K562 (cell line): ENCODE measurements around the gene LIPF. TPM values are rescaled to one million over a fixed set of nuclear protein-coding genes. Genes with fewer than 3 reads are reported as not detected.

Experiments
- ATAC-seq: fragments of 200-7000 bp; cut with Tn5 transposase; 3 replicates; pipeline ENCODE4 v1.9.1; 2020; ENCODE audit warnings: moderate library complexity
- BruUV-seq: library from RNA; stranded (reverse); fragments of 400-500 nt; replicated peaks from 2 replicates; lab custom pipeline; 2021; lab: Mats Ljungman, UMichigan
- CTCF ChIA-PET: fragments of 300-600 bp; formaldehyde crosslinking; extraction: SDS; loops from one replicate; lab custom pipeline; 2021; ENCODE audit warnings: low intra/inter-chr PET ratio; lab: Yijun Ruan, JAX
- POLR2A ChIA-PET: fragments of 300-600, 350-650 bp; sonication (Branson Sonifier 250); formaldehyde crosslinking; extraction: SDS; loops from one replicate; lab custom pipeline; 2021; ENCODE audit warnings: antibody characterized with exemption, inconsistent platforms; lab: Yijun Ruan, JAX
- DNase-seq, 4 experiments: peaks; one replicate each; pipeline versions ENCODE4 v3.0.0 to v3.0.0-alpha.2; 2011 to 2018; ENCODE audit warnings: low spot score in 3 of 4, mixed read lengths in 3 of 4; ENCODE audit errors: extremely low read depth in 1 of 4
- FAIRE-seq: peaks from 2 replicates; lab custom pipeline; 2011; peaks lifted over from hg19 to GRCh38; lab: Jason Lieb, UNC
- H2AFZ ChIP-seq: 2 replicates; pipeline ENCODE4 v1.6.0; 2011; ENCODE audit warnings: low read depth, low read length, control low read depth, inconsistent platforms
- H3K27ac ChIP-seq: fragments of 200-600 bp; 3 replicates; pipeline ENCODE4 v1.8.0; 2011; ENCODE audit warnings: low read depth, mild to moderate bottlenecking, control low read depth, inconsistent platforms, low read length, moderate library complexity, mixed read lengths; ENCODE audit errors: extremely low read depth
- H3K27me3 ChIP-seq, 2 experiments: fragments of 300-600 bp in 1 of 2; 2 replicates in 1 of 2; 3 replicates in 1 of 2; pipeline versions ENCODE4 v1.6.0 to v1.8.0; 2011; ENCODE audit warnings: inconsistent platforms in 2 of 2, low read length in 2 of 2, mild to moderate bottlenecking in 1 of 2, mixed read lengths in 1 of 2, moderate library complexity in 1 of 2; ENCODE audit not compliant: control insufficient read depth in 2 of 2, insufficient read depth in 2 of 2
- H3K36me3 ChIP-seq: fragments of 300-600 bp; 3 replicates; pipeline ENCODE4 v1.8.0; 2011; ENCODE audit warnings: mild to moderate bottlenecking, low read length, inconsistent platforms; ENCODE audit not compliant: control insufficient read depth, insufficient read depth
- H3K4me1 ChIP-seq, 2 experiments: fragments of 200-600 bp in 1 of 2; replicated peaks in 1 of 2; 2 replicates in 1 of 2; 3 replicates in 1 of 2; pipeline versions ENCODE4 v1.5.1 to v1.8.0; 2011; ENCODE audit warnings: inconsistent platforms in 2 of 2, low read length in 2 of 2, mild to moderate bottlenecking in 1 of 2, mixed read lengths in 1 of 2, moderate library complexity in 1 of 2; ENCODE audit not compliant: control insufficient read depth in 2 of 2, insufficient read depth in 2 of 2
- H3K4me2 ChIP-seq: 2 replicates; pipeline ENCODE4 v1.6.1; 2011; ENCODE audit warnings: low read length, control low read depth, inconsistent platforms, mixed read lengths; ENCODE audit not compliant: insufficient read depth
- H3K4me3 ChIP-seq: fragments of 200-600 bp; sonication (generic), shearing (Covaris generic); 2 replicates; pipeline ENCODE4 v1.5.1; 2016; ENCODE audit warnings: control low read depth, inconsistent platforms
- H3K79me2 ChIP-seq: fragments of 200-600 bp; 3 replicates; pipeline ENCODE4 v1.8.0; 2011; ENCODE audit warnings: low read length, inconsistent platforms; ENCODE audit not compliant: control insufficient read depth, insufficient read depth
- H3K9ac ChIP-seq, 2 experiments: 2 replicates each; pipeline versions ENCODE4 v1.6.0 to v1.6.1; 2011; ENCODE audit warnings: low read depth in 2 of 2, low read length in 2 of 2, control low read depth in 1 of 2, inconsistent platforms in 1 of 2, mild to moderate bottlenecking in 1 of 2, mixed read lengths in 1 of 2; ENCODE audit not compliant: insufficient read depth in 1 of 2
- H3K9me1 ChIP-seq: one replicate; pipeline ENCODE4 v1.6.0; 2011; ENCODE audit warnings: inconsistent platforms, mild to moderate bottlenecking, low read length, moderate library complexity; ENCODE audit not compliant: control insufficient read depth, insufficient read depth
- H3K9me3 ChIP-seq: replicated peaks from 2 replicates; pipeline ENCODE4 v1.5.1; 2011; ENCODE audit warnings: low read depth, low read length, inconsistent platforms; ENCODE audit not compliant: control insufficient read depth, insufficient read depth
- H4K20me1 ChIP-seq: replicated peaks from 2 replicates; pipeline ENCODE4 v1.6.1; 2011; ENCODE audit warnings: low read length, inconsistent platforms, mixed read lengths; ENCODE audit not compliant: control insufficient read depth, insufficient read depth
- ETV1 ChIP-seq: fragments of 450-650 bp; conservative IDR thresholded peaks from 2 replicates; pipeline ENCODE4 v1.6.1; 2016; ENCODE audit warnings: missing genetic modification characterization, control low read depth, low read depth, missing compliant biosample characterization
- FOXP1 ChIP-seq: sonication (generic); formaldehyde crosslinking; IDR thresholded peaks from 2 replicates; pipeline ENCODE4 v1.8.0; 2022; ENCODE audit warnings: mild to moderate bottlenecking, missing genetic modification reagents
- HSF4 ChIP-seq: fragments of 250-450 bp; sonication (Bioruptor Pico); IDR thresholded peaks from 2 replicates; pipeline ENCODE4 v2.1.2; 2022; ENCODE audit warnings: mild to moderate bottlenecking, moderate library complexity, borderline replicate concordance
- MGA ChIP-seq: fragments of 450-650 bp; IDR thresholded peaks from 2 replicates; pipeline ENCODE4 v1.6.1; 2016; ENCODE audit warnings: mild to moderate bottlenecking, moderate library complexity
- POLR2A ChIP-seq: fragments of 450-650 bp; conservative IDR thresholded peaks from 2 replicates; pipeline ENCODE4 v1.6.1; 2016
- POLR2AphosphoS5 ChIP-seq: IDR thresholded peaks from 2 replicates; pipeline ENCODE4 v1.6.1; 2011; ENCODE audit warnings: mild to moderate bottlenecking, low read depth, low read length, moderate library complexity; ENCODE audit not compliant: control insufficient read depth, insufficient read depth
- SMARCB1 ChIP-seq: IDR thresholded peaks from 2 replicates; pipeline ENCODE4 v1.6.1; 2011; ENCODE audit warnings: improper control_type of control experiment, low read depth; ENCODE audit not compliant: insufficient read length
- SRSF3 ChIP-seq: fragments of 200-400 bp; formaldehyde crosslinking; IDR thresholded peaks from 2 replicates; pipeline ENCODE4 v1.6.1; 2016; ENCODE audit warnings: mild to moderate bottlenecking, low read length, moderate library complexity; ENCODE audit not compliant: insufficient read depth
- THRAP3 ChIP-seq: fragments of 450-650 bp; IDR thresholded peaks from 2 replicates; pipeline ENCODE4 v1.6.1; 2016; ENCODE audit warnings: mild to moderate bottlenecking, inconsistent platforms, borderline replicate concordance
- ZNF584 ChIP-seq: fragments of 200-800 bp; sonication (Bioruptor generic); IDR thresholded peaks from 2 replicates; pipeline ENCODE4 v1.6.1; 2016; ENCODE audit warnings: low read depth, mild to moderate bottlenecking, missing genetic modification characterization, missing compliant biosample characterization
- WGBS: fragments of 100-300 bp; shearing (Covaris generic); methylation state at CpG from one replicate; pipeline ENCODE4 v1.1.6; 2016; ENCODE audit warnings: low coverage, mixed read lengths; ENCODE audit not compliant: insufficient coverage; ENCODE audit errors: missing lambda C conversion rate; 5-methylcytosine and 5-hydroxymethylcytosine counted together
- in situ Hi-C: fragments of 300-500 bp; cut with MboI; formaldehyde crosslinking; loops from 4 replicates; pipeline ENCODE4 v1.15.0; 2018; ENCODE audit warnings: inconsistent platforms, mixed read lengths
- intact Hi-C: fragments of 100-400 bp; cut with micrococcal nuclease; formaldehyde crosslinking; loops from 2 replicates; pipeline ENCODE4 v1.14.2; 2022
- polyA plus RNA-seq, 8 experiments: library from polyadenylated mRNA; depleted of rRNA in 4 of 8; stranded (reverse) in 5 of 8; unstranded in 3 of 8; fragments of >200 nt; fragmentation: Nextera tagmentation in 2 of 8; fragmentation: Illumina TruSeq in 1 of 8; extraction: Ambion mirVana in 2 of 8; extraction: Trizol in 1 of 8; gene quantifications; 2 replicates each; pipeline versions ENCODE4 v1.2.1 to v1.2.3, GENCODE V29; 2011 to 2014; ENCODE audit warnings: inconsistent platforms in 1 of 8, missing spikeins in 1 of 8
- total RNA-seq, 7 experiments: library from RNA; depleted of rRNA in 6 of 7; stranded (reverse); fragments of >200 nt in 6 of 7; fragmentation: Illumina TruSeq in 2 of 7; extraction: Trizol in 2 of 7; gene quantifications; 2 replicates each; pipeline versions ENCODE4 v1.2.1 to v1.2.3, GENCODE V29; 2011 to 2021; ENCODE audit warnings: low replicate concordance in 1 of 7
- TF ChIP-seq, protein P1 (sequence below), 3 experiments: fragments of 200-800 bp in 1 of 3; sonication (Bioruptor generic) in 1 of 3; sonication (generic) in 1 of 3; formaldehyde crosslinking in 1 of 3; IDR thresholded peaks; 2 replicates each; pipeline versions ENCODE4 v1.6.1 to v1.8.0; 2016 to 2022; ENCODE audit warnings: mild to moderate bottlenecking in 2 of 3, missing compliant biosample characterization in 2 of 3, missing genetic modification characterization in 2 of 3, missing genetic modification reagents in 1 of 3

LIPF gene
- total and polyA plus RNA-seq, 9 of the 15 experiments (the other 6 are each of a cell fraction or from before 2014, with no cell fraction given) = not detected

- ChIA-PET POLR2A (no interaction called here), CTCF (no interaction called here)
- FAIRE-seq (no peak), ATAC-seq (no peak), DNase-seq (no peak)
- Histone ChIP-seq H3K4me2 (no peak overlapping the region), H3K9ac (no peak overlapping the region), H4K20me1 (no peaks in the 10 kb centered on the region), H3K27me3 (no peaks in the 10 kb centered on the region), H3K4me3 (no peak overlapping the region), H3K36me3 (no peaks in the 10 kb centered on the region), H3K27ac (no peak overlapping the region), H2AFZ (no peak overlapping the region), H3K79me2 (no peaks in the 10 kb centered on the region), H3K9me3 (no peaks in the 10 kb centered on the region), H3K9me1 (no peaks in the 10 kb centered on the region), H3K4me1 (no peaks in the 10 kb centered on the region)
- in situ Hi-C loops (no loop called here), intact Hi-C loops (no loop called here)
- BruUV-seq = no TSS peak
- 0% methylated on average over 6 of the region's 6 CpGs for WGBS
- TF ChIP-seq ZNF584 (CRISPR knock-in tag) (no peak), MGA (no peak), POLR2AphosphoS5 (no peak), THRAP3 (no peak), SMARCB1 (no peak), SRSF3 (no peak), POLR2A (no peak), ETV1 (tag) (no peak), FOXP1 (CRISPR knock-in tag) (no peak), HSF4 (CRISPR knock-in tag) (no peak)
- TF ChIP-seq, protein P1, sequence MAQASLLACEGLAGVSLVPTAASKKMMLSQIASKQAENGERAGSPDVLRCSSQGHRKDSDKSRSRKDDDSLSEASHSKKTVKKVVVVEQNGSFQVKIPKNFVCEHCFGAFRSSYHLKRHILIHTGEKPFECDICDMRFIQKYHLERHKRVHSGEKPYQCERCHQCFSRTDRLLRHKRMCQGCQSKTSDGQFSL (CRISPR knock-in tag; IDR thresholded peaks at IDR 0.05) = no peak
- TF ChIP-seq, protein P1 (tag; IDR thresholded peaks at IDR 0.05) = no peak
These were observed 22.0 kb upstream of the LIPF start for GRCh38 chr10:88642209-88642608.
